Myocyte (in vitro differentiated cells): Measurements from ENCODE around the gene TIMP1. TPM values are rescaled to one million over a fixed set of nuclear protein-coding genes. Genes with fewer than 3 reads are reported as not detected.

Experiments used
- DNase-seq: peaks from one replicate; pipeline ENCODE4 v3.0.0-alpha.2; 2012; ENCODE audit warnings: low read depth
- polyA plus RNA-seq: library from polyadenylated mRNA; unstranded; fragments of >200 nt; gene quantifications from one replicate; pipeline ENCODE4 v1.2.1, GENCODE V29; 2012; ENCODE audit warnings: missing spikeins
- total RNA-seq: library from RNA; depleted of rRNA; stranded (reverse); fragments of >200 nt; gene quantifications from 2 replicates; pipeline ENCODE4 v1.2.3, GENCODE V29; 2014

TIMP1 gene
- 184 and 222 TPM in 2 replicates for total RNA-seq
- 2,270 TPM for polyA plus RNA-seq

- peak; percentile 93 for DNase-seq
Measured at GRCh38 chrX:47581731-47582647, at the start of gene TIMP1. Gene TIMP1, plus strand, starts transcription at chrX:47582436. Its CDS starts 980 bp downstream, at chrX:47583416.

DNA sequence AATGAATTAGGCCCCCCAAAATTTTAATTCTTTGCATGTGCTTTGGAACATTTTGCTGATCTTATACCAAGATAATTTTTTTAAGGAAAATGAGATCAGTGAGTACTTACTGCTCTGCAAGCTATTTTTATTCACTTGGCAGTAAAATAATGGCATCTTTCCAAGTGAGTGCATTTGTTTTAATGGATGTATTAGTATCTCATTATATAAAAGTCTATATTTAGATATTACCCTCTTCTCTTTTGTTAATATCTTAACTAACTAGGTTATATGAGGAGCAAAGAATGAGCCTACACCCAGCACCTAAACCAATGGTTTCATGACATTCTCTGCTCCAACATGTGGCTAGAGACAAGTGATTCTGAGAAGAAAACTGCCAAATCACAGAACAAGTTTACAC is 42.4 kb upstream of the TIMP1 start:
- DNase-seq = peak; percentile 60

- DNase-seq = peak; percentile 93
Measured at GRCh38 chrX:47540754-47541538, 41.3 kb upstream of the TIMP1 start.

GRCh38 chrX:47543496-47543895 is 38.7 kb upstream of the TIMP1 start:
- DNase-seq = no peak

- peak; percentile 92 for DNase-seq
Measured at GRCh38 chrX:47556045-47556623, 26.1 kb upstream of the TIMP1 start.

DNA sequence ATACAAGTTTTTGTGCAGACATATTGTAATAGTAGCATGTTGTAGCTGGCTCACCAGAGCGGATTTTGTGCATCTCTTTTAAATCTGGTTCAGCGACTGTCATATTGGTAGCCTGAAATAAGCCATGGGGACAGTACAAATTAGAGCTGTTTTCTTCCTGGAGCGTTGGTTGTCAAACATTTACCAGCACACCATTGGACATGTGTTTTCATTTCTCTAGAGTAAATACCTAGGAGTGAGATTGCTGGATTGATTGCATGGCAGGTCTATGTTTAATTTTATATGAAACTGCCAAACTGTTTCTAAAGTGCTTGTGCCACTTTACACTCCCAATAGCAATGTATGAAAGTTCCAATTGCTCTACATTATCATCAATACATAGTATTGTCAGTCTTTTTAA is 23.8 kb upstream of the TIMP1 start:
- no peak for DNase-seq

DNA sequence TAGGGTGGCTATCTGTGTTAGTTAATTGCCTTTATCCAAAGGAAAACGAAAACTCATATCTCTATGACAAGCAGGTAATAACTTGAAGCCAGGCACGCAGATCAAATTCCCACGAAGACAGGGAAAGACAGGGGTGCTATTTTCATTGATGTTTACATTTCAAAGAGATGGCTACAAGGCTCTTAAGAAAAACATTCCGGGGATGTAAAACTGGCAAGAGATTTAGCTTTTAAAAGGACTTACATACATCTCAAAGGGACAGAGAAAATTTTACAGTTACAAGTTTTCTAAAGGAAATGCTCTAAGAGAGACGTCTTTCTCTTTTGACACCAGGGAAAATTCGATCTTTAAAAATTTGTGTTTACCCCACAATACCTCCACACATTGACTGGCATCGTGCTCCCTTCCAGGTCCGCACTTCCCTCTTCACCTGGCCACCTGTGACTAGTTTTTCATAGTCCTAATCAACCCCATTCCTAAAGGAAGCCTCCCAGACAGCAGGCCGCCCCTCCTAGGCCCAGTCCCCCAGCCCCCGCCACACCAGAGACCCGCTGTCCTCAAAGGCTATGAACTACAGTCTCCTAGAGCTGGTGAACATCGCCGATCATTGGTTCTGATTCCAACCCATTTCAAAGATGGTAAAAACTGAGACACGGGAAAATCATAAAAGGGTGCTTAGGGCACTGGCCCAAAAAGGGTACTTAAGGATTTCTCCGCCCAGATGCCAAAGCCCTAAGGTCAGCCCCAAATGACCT is 21.9 kb upstream of the TIMP1 start:
- DNase-seq = no peak

DNA sequence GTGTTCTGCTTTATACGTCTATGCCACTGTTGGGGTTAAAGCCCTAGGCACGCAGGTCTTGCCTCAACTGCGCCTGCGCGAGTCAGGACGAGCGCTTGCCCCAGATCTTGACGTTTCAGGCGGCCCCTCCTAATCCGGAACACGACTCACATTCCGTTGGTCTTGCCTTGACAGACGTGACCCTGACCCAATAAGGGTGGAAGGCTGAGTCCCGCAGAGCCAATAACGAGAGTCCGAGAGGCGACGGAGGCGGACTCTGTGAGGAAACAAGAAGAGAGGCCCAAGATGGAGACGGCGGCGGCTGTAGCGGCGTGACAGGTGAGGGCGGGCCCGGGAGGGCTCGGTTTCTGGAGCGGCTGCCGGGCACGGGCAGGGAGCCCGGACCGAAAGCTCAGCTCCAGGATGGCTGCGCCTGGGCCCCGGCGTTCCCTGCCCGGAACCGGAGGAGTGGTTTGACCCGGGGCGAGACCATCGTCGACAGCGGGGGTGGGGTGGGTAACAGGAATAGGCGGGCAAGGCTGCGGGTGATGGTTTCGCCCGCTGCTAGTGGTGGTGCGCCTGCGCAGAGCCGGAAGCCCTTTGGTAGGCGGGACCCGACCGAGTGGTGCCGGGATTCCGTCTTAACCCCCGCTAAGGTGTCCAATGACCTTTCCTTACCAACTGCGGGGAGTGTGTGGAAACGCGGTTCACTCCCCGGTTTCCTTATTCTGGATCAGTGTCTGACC is 21.1 kb upstream of the TIMP1 start, which contains the start of gene ARAF:
Gene ARAF, plus strand, starts transcription at position 272 of the 725 bp plus-strand sequence. CDS start 1,763 bp downstream, outside the sequence.
- DNase-seq = peak; percentile 100

DNA sequence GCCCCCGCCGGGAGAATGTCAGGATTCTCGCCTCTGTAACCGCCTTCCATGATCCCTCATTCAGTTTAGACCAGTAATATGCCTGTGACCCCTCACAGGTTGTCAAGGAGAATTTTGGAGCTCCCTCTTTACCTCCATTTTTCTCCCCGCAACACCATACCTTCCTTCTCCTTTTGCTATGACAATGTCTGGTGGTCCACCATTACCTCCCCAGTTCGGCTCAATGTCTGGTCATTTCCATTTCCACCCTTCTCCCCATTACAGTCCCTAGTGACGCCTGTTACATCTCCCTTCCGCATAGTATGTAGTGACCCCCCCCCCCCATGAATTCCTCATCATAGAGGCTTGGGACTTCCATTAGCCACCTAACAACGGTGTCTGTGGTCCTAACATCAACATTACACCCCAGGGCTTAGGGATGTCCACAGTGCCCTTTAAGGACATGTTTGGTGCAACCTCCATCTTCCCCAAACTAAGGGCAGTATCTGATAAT is 20.5 kb upstream of the TIMP1 start:
- DNase-seq = no peak

- DNase-seq = no peak
Measured at GRCh38 chrX:47562615-47563243, 19.5 kb upstream of the TIMP1 start.

DNA sequence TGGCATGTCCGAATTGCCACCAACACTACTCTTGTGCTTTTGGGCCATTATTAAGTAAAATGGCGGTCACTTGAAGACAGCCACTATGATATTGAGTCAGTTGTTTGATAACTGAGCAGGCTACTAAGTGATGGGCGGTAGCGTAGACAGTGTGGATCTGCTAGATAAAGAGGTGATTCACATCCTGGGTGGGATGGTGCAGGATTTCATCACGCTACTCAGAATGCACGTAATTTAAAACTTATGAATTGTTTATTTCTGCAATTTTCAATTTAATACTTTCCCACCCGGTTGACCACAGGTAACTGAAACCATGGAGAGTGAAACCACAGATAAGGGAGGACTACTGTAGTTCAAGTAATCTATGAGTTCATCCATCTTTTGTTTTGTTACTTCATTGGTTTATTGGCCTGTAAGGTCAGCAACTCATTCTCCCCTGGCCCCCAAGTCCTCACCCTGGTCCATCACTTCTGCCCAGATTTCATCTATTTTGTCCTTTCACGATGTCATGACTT is 18.4 kb upstream of the TIMP1 start:
- no peak for DNase-seq

- DNase-seq = no peak
Measured at GRCh38 chrX:47564438-47565085, 17.7 kb upstream of the TIMP1 start.

- no peak for DNase-seq
Measured at GRCh38 chrX:47566841-47567240, 15.4 kb upstream of the TIMP1 start.

DNA sequence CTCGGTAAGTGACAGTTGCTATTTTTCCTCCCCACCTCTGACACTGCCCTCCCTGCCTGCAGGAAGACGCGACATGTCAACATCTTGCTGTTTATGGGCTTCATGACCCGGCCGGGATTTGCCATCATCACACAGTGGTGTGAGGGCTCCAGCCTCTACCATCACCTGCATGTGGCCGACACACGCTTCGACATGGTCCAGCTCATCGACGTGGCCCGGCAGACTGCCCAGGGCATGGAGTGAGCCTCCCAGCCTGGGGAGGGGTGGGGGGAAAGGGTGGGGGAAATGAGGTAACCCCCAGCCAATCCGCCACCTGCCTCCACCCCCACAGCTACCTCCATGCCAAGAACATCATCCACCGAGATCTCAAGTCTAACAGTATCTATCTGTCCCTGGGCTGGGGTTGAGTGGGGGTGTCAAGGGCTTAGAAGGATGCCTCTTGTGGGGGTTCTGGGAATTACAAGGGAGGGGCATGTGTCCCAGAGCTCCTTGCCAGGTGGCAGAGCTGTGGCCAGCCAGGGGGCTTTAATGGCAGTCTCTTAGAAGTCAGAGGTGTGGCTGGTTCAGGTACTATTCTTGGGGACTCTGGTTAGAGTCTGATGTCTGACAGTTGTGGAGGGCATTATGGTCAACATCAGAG is 13.5 kb upstream of the TIMP1 start:
- no peak for DNase-seq

GRCh38 chrX:47570794-47571193 is 11.4 kb upstream of the TIMP1 start:
- DNase-seq = no peak

DNA sequence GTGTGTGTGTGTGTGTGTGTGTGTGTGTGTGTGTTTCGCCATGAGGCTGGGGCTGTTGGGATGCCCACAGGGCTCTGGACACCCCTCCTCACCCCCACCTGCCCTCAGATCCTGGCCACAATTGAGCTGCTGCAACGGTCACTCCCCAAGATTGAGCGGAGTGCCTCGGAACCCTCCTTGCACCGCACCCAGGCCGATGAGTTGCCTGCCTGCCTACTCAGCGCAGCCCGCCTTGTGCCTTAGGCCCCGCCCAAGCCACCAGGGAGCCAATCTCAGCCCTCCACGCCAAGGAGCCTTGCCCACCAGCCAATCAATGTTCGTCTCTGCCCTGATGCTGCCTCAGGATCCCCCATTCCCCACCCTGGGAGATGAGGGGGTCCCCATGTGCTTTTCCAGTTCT is 11.0 kb upstream of the TIMP1 start:
- DNase-seq = no peak

DNA sequence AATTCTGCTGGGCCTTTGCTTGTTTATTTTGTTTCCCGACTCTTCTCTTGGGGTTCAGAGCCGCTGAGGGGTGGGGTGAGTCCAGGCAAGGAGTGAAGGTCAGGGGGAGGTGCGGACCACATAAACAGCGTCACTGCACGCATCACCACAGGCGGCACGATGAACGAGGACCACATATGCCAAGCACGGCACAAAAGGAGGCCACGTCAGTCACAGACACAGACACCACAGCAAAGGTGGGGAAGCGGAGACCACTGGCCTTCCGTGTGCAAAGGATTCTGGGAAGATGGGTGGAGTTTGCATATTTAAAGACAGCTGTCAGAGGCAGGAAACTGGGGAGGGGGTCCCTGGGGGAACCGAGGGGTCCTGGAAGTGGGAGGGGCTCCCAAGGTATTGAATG is 10.3 kb upstream of the TIMP1 start:
- no peak for DNase-seq

DNA sequence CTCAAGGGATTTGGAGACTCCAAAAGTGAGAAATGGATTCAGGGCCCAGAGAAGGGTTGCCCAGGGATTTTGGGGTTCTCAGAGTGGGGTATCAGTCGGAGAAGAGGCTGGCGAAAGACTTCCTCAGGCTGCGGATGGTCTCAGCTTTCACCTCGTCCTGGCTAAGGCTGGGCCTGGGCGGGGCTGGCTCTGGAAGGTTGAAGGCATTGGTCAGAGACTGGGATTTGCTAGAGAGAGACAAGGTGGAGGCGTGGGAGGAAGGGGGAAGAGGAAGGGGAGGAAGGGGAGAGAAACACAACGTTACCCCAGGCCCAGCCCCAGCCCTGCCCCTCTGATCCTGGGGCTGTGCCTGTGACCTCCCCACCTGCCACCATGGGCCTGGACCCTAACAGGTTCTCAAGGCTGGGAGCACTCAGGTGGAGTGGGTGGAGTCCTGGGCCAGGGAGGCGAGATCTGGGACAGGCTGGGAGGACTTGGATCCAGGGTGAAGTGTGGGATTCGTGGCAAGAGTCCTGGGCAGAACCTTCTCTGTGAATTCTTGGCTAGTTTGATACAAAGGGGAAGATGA is 9.4 kb upstream of the TIMP1 start:
- no peak for DNase-seq
